Astrocyte (in vitro differentiated cells and primary cell): ENCODE results near the gene CDC20. TPM values are rescaled to one million over a fixed set of nuclear protein-coding genes. Genes with fewer than 3 reads are reported as not detected.

Experiments used
- DNase-seq: peaks from one replicate; pipeline ENCODE4 v3.0.0-alpha.2; 2010; ENCODE audit warnings: low read depth
- FAIRE-seq: peaks from 2 replicates; lab custom pipeline; 2011; peaks lifted over from hg19 to GRCh38; lab: Jason Lieb, UNC
- H2AFZ ChIP-seq: 2 replicates; pipeline ENCODE4 v1.6.0; 2012; ENCODE audit warnings: low read depth, low read length, inconsistent platforms
- H3K27ac ChIP-seq: 2 replicates; pipeline ENCODE4 v1.5.1; 2011; ENCODE audit warnings: low read depth, low read length, inconsistent platforms
- H3K27me3 ChIP-seq: 2 replicates; pipeline ENCODE4 v1.6.0; 2011; ENCODE audit warnings: low read length, inconsistent platforms; ENCODE audit not compliant: insufficient read depth
- H3K36me3 ChIP-seq: 2 replicates; pipeline ENCODE4 v1.5.1; 2011; ENCODE audit warnings: low read length, inconsistent platforms; ENCODE audit not compliant: insufficient read depth
- H3K4me1 ChIP-seq: 2 replicates; pipeline ENCODE4 v1.5.1; 2011; ENCODE audit warnings: low read length, inconsistent platforms; ENCODE audit not compliant: insufficient read depth
- H3K4me2 ChIP-seq: 2 replicates; pipeline ENCODE4 v1.6.0; 2012; ENCODE audit warnings: low read length, inconsistent platforms
- H3K4me3 ChIP-seq: 2 replicates; pipeline ENCODE4 v1.5.1; 2011; ENCODE audit warnings: low read depth, mild to moderate bottlenecking, low read length, inconsistent platforms; ENCODE audit not compliant: insufficient read depth
- H3K79me2 ChIP-seq: 2 replicates; pipeline ENCODE4 v1.6.0; 2012; ENCODE audit warnings: mild to moderate bottlenecking, low read length, inconsistent platforms; ENCODE audit not compliant: insufficient read depth
- H3K9ac ChIP-seq: 2 replicates; pipeline ENCODE4 v1.6.0; 2012; ENCODE audit warnings: mild to moderate bottlenecking, low read length, inconsistent platforms
- H3K9me3 ChIP-seq: 2 replicates; pipeline ENCODE4 v1.5.1; 2012; ENCODE audit warnings: low read depth, mild to moderate bottlenecking, low read length, inconsistent platforms; ENCODE audit not compliant: insufficient read depth
- H4K20me1 ChIP-seq: 2 replicates; pipeline ENCODE4 v1.6.0; 2012; ENCODE audit warnings: low read length, inconsistent platforms; ENCODE audit not compliant: insufficient read depth
- H3K27ac Mint-ChIP-seq: one replicate; pipeline ENCODE4 v1.8.0; 2021; ENCODE audit warnings: mild to moderate bottlenecking, mixed read lengths; ENCODE audit not compliant: unreplicated experiment
- H3K27me3 Mint-ChIP-seq: one replicate; pipeline ENCODE4 v1.8.0; 2021; ENCODE audit warnings: low read depth, mixed read lengths; ENCODE audit not compliant: unreplicated experiment
- H3K36me3 Mint-ChIP-seq: one replicate; pipeline ENCODE4 v1.8.0; 2021; ENCODE audit warnings: low read depth, mixed read lengths; ENCODE audit not compliant: unreplicated experiment
- H3K4me1 Mint-ChIP-seq: one replicate; pipeline ENCODE4 v1.8.0; 2021; ENCODE audit warnings: low read depth, mixed read lengths; ENCODE audit not compliant: unreplicated experiment
- H3K4me3 Mint-ChIP-seq: one replicate; pipeline ENCODE4 v1.8.0; 2021; ENCODE audit warnings: mild to moderate bottlenecking, moderate library complexity, mixed read lengths; ENCODE audit not compliant: unreplicated experiment
- H3K9me3 Mint-ChIP-seq: one replicate; pipeline ENCODE4 v1.8.0; 2021; ENCODE audit warnings: mild to moderate bottlenecking, mixed read lengths; ENCODE audit not compliant: unreplicated experiment
- EZH2 ChIP-seq: IDR thresholded peaks from 2 replicates; pipeline ENCODE4 v1.6.1; 2012; ENCODE audit warnings: mild to moderate bottlenecking, low read length, inconsistent platforms; ENCODE audit not compliant: insufficient read depth
- total RNA-seq: library from RNA; stranded (reverse); gene quantifications from 2 replicates; pipeline ENCODE4 v1.2.1, GENCODE V29; 2021
- TF ChIP-seq, protein P1 (sequence below): IDR thresholded peaks from 2 replicates; pipeline ENCODE4 v1.5.1; 2011; ENCODE audit warnings: low read depth, mild to moderate bottlenecking, inconsistent platforms, low read length, moderate library complexity; ENCODE audit not compliant: insufficient read depth

Gene CDC20
- total RNA-seq, 1 donor from 2014 or later: 14.5 TPM

GRCh38 chr1:43334453-43335205 is 24.2 kb upstream of the CDC20 start:
- Mint-ChIP-seq H3K4me3 (no peak overlapping the region), H3K27ac (no peak overlapping the region), H3K9me3 (no peaks in the 10 kb centered on the region), H3K36me3 (no peaks in the 10 kb centered on the region), H3K4me1 (peaks cover 7% of the 10 kb centered on the region), H3K27me3 (peaks cover 16% of the 10 kb centered on the region)
- no peak overlapping the region for H3K9ac ChIP-seq
- H2AFZ ChIP-seq: no peak overlapping the region
- no peak overlapping the region for H3K4me3 ChIP-seq
- H3K4me1 ChIP-seq: peaks cover 13% of the 10 kb centered on the region
- TF ChIP-seq, protein P1, sequence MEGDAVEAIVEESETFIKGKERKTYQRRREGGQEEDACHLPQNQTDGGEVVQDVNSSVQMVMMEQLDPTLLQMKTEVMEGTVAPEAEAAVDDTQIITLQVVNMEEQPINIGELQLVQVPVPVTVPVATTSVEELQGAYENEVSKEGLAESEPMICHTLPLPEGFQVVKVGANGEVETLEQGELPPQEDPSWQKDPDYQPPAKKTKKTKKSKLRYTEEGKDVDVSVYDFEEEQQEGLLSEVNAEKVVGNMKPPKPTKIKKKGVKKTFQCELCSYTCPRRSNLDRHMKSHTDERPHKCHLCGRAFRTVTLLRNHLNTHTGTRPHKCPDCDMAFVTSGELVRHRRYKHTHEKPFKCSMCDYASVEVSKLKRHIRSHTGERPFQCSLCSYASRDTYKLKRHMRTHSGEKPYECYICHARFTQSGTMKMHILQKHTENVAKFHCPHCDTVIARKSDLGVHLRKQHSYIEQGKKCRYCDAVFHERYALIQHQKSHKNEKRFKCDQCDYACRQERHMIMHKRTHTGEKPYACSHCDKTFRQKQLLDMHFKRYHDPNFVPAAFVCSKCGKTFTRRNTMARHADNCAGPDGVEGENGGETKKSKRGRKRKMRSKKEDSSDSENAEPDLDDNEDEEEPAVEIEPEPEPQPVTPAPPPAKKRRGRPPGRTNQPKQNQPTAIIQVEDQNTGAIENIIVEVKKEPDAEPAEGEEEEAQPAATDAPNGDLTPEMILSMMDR: no peak
- no peak for TF ChIP-seq EZH2
- no peaks in the 10 kb centered on the region for H3K79me2 ChIP-seq
- no peaks in the 10 kb centered on the region for H4K20me1 ChIP-seq
- H3K4me2 ChIP-seq: no peak overlapping the region
- H3K27ac ChIP-seq: no peak overlapping the region
- H3K27me3 ChIP-seq: no peaks in the 10 kb centered on the region
- DNase-seq (no peak), FAIRE-seq (no peak)
- H3K36me3 ChIP-seq: no peaks in the 10 kb centered on the region
- no peaks in the 10 kb centered on the region for H3K9me3 ChIP-seq

GRCh38 chr1:43337588-43337987 is 21.2 kb upstream of the CDC20 start, which contains the start of gene MPL:
TSS of gene MPL (plus strand) at chr1:43337818. CDS start at chr1:43337849, 31 bp downstream.
- H3K4me3 ChIP-seq: no peak within 1 kb of the TSS
- no peaks in the 10 kb centered on the region for H4K20me1 ChIP-seq
- no peak within 1 kb of the TSS for H3K27ac Mint-ChIP-seq
- H2AFZ ChIP-seq: no peak within 1 kb of the TSS
- H3K9ac ChIP-seq: no peak within 1 kb of the TSS
- H3K27ac ChIP-seq: no peak within 1 kb of the TSS
- H3K9me3 ChIP-seq: no peaks in the 10 kb centered on the region
- H3K9me3 Mint-ChIP-seq: peaks cover 3% of the 10 kb centered on the region
- no peaks in the 10 kb centered on the region for H3K36me3 Mint-ChIP-seq
- DNase-seq (no peak), FAIRE-seq (no peak)
- H3K27me3 Mint-ChIP-seq: peaks cover 27% of the 10 kb centered on the region
- no peaks in the 10 kb centered on the region for H3K4me1 Mint-ChIP-seq
- no peaks in the 10 kb centered on the region for H3K79me2 ChIP-seq
- TF ChIP-seq EZH2: no peak
- TF ChIP-seq, protein P1: no peak
- no peak within 1 kb of the TSS for H3K4me2 ChIP-seq
- H3K4me1 ChIP-seq: no peaks in the 10 kb centered on the region
- H3K4me3 Mint-ChIP-seq: no peak within 1 kb of the TSS
- peaks cover 2% of the 10 kb centered on the region for H3K27me3 ChIP-seq
- no peaks in the 10 kb centered on the region for H3K36me3 ChIP-seq

- Histone ChIP-seq H3K4me2 (no peak overlapping the region), H3K4me3 (no peak overlapping the region), H4K20me1 (no peaks in the 10 kb centered on the region), H3K36me3 (no peaks in the 10 kb centered on the region), H3K9ac (no peak overlapping the region), H3K4me1 (no peaks in the 10 kb centered on the region), H3K9me3 (no peaks in the 10 kb centered on the region), H3K79me2 (no peaks in the 10 kb centered on the region), H2AFZ (no peak overlapping the region), H3K27ac (no peak overlapping the region), H3K27me3 (peaks cover 2% of the 10 kb centered on the region)
- TF ChIP-seq, protein P1: no peak
- no peak for TF ChIP-seq EZH2
- Mint-ChIP-seq H3K27ac (no peak overlapping the region), H3K9me3 (peaks cover 3% of the 10 kb centered on the region), H3K27me3 (peaks cover 27% of the 10 kb centered on the region), H3K36me3 (no peaks in the 10 kb centered on the region), H3K4me3 (no peak overlapping the region), H3K4me1 (no peaks in the 10 kb centered on the region)
- DNase-seq: no peak
- no peak for FAIRE-seq
Measured at GRCh38 chr1:43338001-43338400, 20.8 kb upstream of the CDC20 start.
